Fibroblast of lung (primary cell): ENCODE measurements around the gene WDTC1. TPM values are rescaled to one million over a fixed set of nuclear protein-coding genes. Genes with fewer than 3 reads are reported as not detected.

Experiments used
- DNase-seq, 2 donors: peaks; one replicate each; pipeline versions ENCODE4 v3.0.0 to v3.0.0-alpha.2; 2010; ENCODE audit warnings: low read depth in 2 of 2
- H2AFZ ChIP-seq: 2 replicates; pipeline ENCODE4 v1.5.1; 2012; ENCODE audit warnings: low read length, control low read depth, inconsistent platforms
- H3K27ac ChIP-seq: 2 replicates; pipeline ENCODE4 v1.5.1; 2011; ENCODE audit warnings: low read length, control low read depth; ENCODE audit not compliant: insufficient read depth
- H3K27me3 ChIP-seq: 2 replicates; pipeline ENCODE4 v1.5.1; 2011; ENCODE audit warnings: mild to moderate bottlenecking, low read length; ENCODE audit not compliant: control insufficient read depth, insufficient read depth
- H3K36me3 ChIP-seq: 2 replicates; pipeline ENCODE4 v1.5.1; 2011; ENCODE audit warnings: low read length; ENCODE audit not compliant: control insufficient read depth, insufficient read depth
- H3K4me1 ChIP-seq: 2 replicates; pipeline ENCODE4 v1.5.1; 2011; ENCODE audit warnings: low read length; ENCODE audit not compliant: control insufficient read depth, insufficient read depth; ENCODE audit errors: extremely low read depth
- H3K4me2 ChIP-seq: 2 replicates; pipeline ENCODE4 v1.5.1; 2011; ENCODE audit warnings: low read length, control low read depth; ENCODE audit not compliant: insufficient read depth; ENCODE audit errors: extremely low read depth
- H3K4me3 ChIP-seq, 4 experiments: fragments of 200-600 bp in 1 of 4; sonication (generic) in 1 of 4; replicated peaks in 1 of 4; 2 replicates each; pipeline ENCODE4 v1.5.1; 2011 to 2016; ENCODE audit warnings: low read length in 4 of 4, low read depth in 3 of 4, mild to moderate bottlenecking in 3 of 4, control low read depth in 2 of 4, inconsistent platforms in 1 of 4, mixed read lengths in 1 of 4; ENCODE audit not compliant: insufficient read depth in 1 of 4; ENCODE audit errors: control extremely low read depth in 1 of 4
- H3K79me2 ChIP-seq: 2 replicates; pipeline ENCODE4 v1.5.1; 2012; ENCODE audit warnings: mild to moderate bottlenecking, low read length, inconsistent platforms; ENCODE audit not compliant: control insufficient read depth, insufficient read depth
- H3K9ac ChIP-seq: 2 replicates; pipeline ENCODE4 v1.5.1; 2011; ENCODE audit warnings: mild to moderate bottlenecking, low read length, control low read depth; ENCODE audit not compliant: insufficient read depth
- H3K9me3 ChIP-seq: 2 replicates; pipeline ENCODE4 v1.5.1; 2012; ENCODE audit warnings: low read depth, low read length; ENCODE audit not compliant: control insufficient read depth, insufficient read depth
- H4K20me1 ChIP-seq: 2 replicates; pipeline ENCODE4 v1.5.1; 2011; ENCODE audit warnings: low read length; ENCODE audit not compliant: control insufficient read depth, insufficient read depth; ENCODE audit errors: extremely low read depth
- CTCF ChIP-seq, 2 donors: IDR thresholded peaks in 1 of 2; conservative IDR thresholded peaks in 1 of 2; 1 replicate in 1 of 2; 2 replicates in 1 of 2; pipeline ENCODE4 v1.5.1; 2011 to 2012; ENCODE audit warnings: low read length in 2 of 2, control low read depth in 1 of 2, inconsistent platforms in 1 of 2, low read depth in 1 of 2, mild to moderate bottlenecking in 1 of 2
- EZH2 ChIP-seq: IDR thresholded peaks from 2 replicates; pipeline ENCODE4 v1.5.1; 2012; ENCODE audit warnings: low read length, control low read depth, mild to moderate bottlenecking; ENCODE audit errors: missing control alignments
- polyA plus RNA-seq, 2 donors: library from polyadenylated mRNA; depleted of rRNA in 1 of 2; stranded (reverse) in 1 of 2; unstranded in 1 of 2; fragments of >200 nt; gene quantifications; 2 replicates each; pipeline ENCODE4 v1.2.1, GENCODE V29; 2011 to 2012; ENCODE audit warnings: missing spikeins in 1 of 2
- total RNA-seq: library from RNA; depleted of rRNA; stranded (reverse); fragments of >200 nt; gene quantifications from 2 replicates; pipeline ENCODE4 v1.2.1, GENCODE V29; 2014

WDTC1 gene
- total and polyA plus RNA-seq, 2 donors (not counting 1 experiment from before 2014, with no cell fraction given): 10.7 to 23.3 TPM

GRCh38 chr1:27257155-27257554 is 22.7 kb downstream of the WDTC1 start:
- Histone ChIP-seq H3K4me3 (no peak overlapping the region), H3K79me2 (no peaks in the 10 kb centered on the region), H3K4me1 (no peaks in the 10 kb centered on the region), H3K27ac (no peak overlapping the region), H2AFZ (no peak overlapping the region), H3K36me3 (no peaks in the 10 kb centered on the region), H3K9me3 (no peaks in the 10 kb centered on the region), H3K9ac (no peak overlapping the region), H3K4me2 (no peak overlapping the region), H3K27me3 (no peaks in the 10 kb centered on the region), H4K20me1 (no peaks in the 10 kb centered on the region)
- TF ChIP-seq CTCF (conservative IDR thresholded peaks at IDR 0.05 in 1 of 2, IDR thresholded peaks at IDR 0.05 in 1 of 2; ENCODE audit: low read depth in 1 of 2, low read length in 2 of 2) (no peak), EZH2 (no peak)
- peak; percentile 16 to 72 for DNase-seq

GRCh38 chr1:27258598-27258997 is 24.2 kb downstream of the WDTC1 start:
- H3K4me3 ChIP-seq: no peak overlapping the region
- H3K36me3 ChIP-seq: no peaks in the 10 kb centered on the region
- no peak for DNase-seq
- TF ChIP-seq EZH2 (no peak), CTCF (conservative IDR thresholded peaks at IDR 0.05 in 1 of 2, IDR thresholded peaks at IDR 0.05 in 1 of 2; ENCODE audit: low read depth in 1 of 2, low read length in 2 of 2) (no peak)
- H3K4me1 ChIP-seq: no peaks in the 10 kb centered on the region
- H3K9ac ChIP-seq: no peak overlapping the region
- H3K27ac ChIP-seq: no peak overlapping the region
- no peak overlapping the region for H2AFZ ChIP-seq
- H3K27me3 ChIP-seq: no peaks in the 10 kb centered on the region
- H3K79me2 ChIP-seq: no peaks in the 10 kb centered on the region
- H4K20me1 ChIP-seq: no peaks in the 10 kb centered on the region
- H3K4me2 ChIP-seq: no peak overlapping the region
- no peaks in the 10 kb centered on the region for H3K9me3 ChIP-seq

- H3K79me2 ChIP-seq: no peaks in the 10 kb centered on the region
- no peaks in the 10 kb centered on the region for H3K27me3 ChIP-seq
- no peaks in the 10 kb centered on the region for H3K9me3 ChIP-seq
- TF ChIP-seq CTCF (conservative IDR thresholded peaks at IDR 0.05 in 1 of 2, IDR thresholded peaks at IDR 0.05 in 1 of 2; ENCODE audit: low read depth in 1 of 2, low read length in 2 of 2) (no peak), EZH2 (no peak)
- DNase-seq: no peak
- no peaks in the 10 kb centered on the region for H4K20me1 ChIP-seq
- H3K36me3 ChIP-seq: no peaks in the 10 kb centered on the region
- H3K4me3 ChIP-seq: no peak overlapping the region
- H3K4me2 ChIP-seq: no peak overlapping the region
- no peak overlapping the region for H3K27ac ChIP-seq
- no peak overlapping the region for H3K9ac ChIP-seq
- no peaks in the 10 kb centered on the region for H3K4me1 ChIP-seq
- H2AFZ ChIP-seq: no peak overlapping the region
Observed at GRCh38 chr1:27267153-27267552, 32.7 kb downstream of the WDTC1 start.
